T follicular helper cell (primary cell): Measurements from ENCODE around the gene ABT1.
A peak's percentile ranks its signal among the peaks of the same experiment; 100 is the strongest.
"Not testable (repeated sequence)": the region's sequence is repeated elsewhere in the genome, so short reads cannot be mapped to it uniquely, and the experiment has no call there.

Experiments used
- DNase-seq: peaks from one replicate; pipeline ENCODE4 v3.0.0-alpha.2; 2020; ENCODE audit warnings: low read depth
- total RNA-seq, 2 experiments: gene quantifications; one replicate each; lab custom pipeline; 2026; lab: John Stamatoyannopoulos, UW

ABT1 gene
- 79.6 to 97.0 reads per million in 2 experiments for total RNA-seq

GRCh38 chr6:26596579-26597388, at the start of gene ABT1:
Gene ABT1 (plus strand): TSS chr6:26596953. CDS start chr6:26596983, 30 bp downstream.
- peak; percentile 95 for DNase-seq

GRCh38 chr6:26547363-26547762, 49.4 kb upstream of the ABT1 start:
- not testable (repeated sequence) for DNase-seq

- DNase-seq: peak; percentile 27
Observed at GRCh38 chr6:26550250-26550993, 46.3 kb upstream of the ABT1 start.

GRCh38 chr6:26552205-26552604, 44.5 kb upstream of the ABT1 start:
- no peak for DNase-seq

GRCh38 chr6:26552640-26553188, 44.0 kb upstream of the ABT1 start:
- DNase-seq: no peak

GRCh38 chr6:26553264-26553634, 43.5 kb upstream of the ABT1 start:
- peak; percentile 53 for DNase-seq

- DNase-seq: peak; percentile 56
Observed at GRCh38 chr6:26553635-26554446, 42.9 kb upstream of the ABT1 start.

GRCh38 chr6:26554447-26554696, 42.4 kb upstream of the ABT1 start:
- no peak for DNase-seq

GRCh38 chr6:26554697-26555504, 41.9 kb upstream of the ABT1 start:
- DNase-seq: peak; percentile 44

GRCh38 chr6:26555505-26556262, 41.1 kb upstream of the ABT1 start:
- no peak for DNase-seq

GRCh38 chr6:26556263-26557070, 40.3 kb upstream of the ABT1 start:
- DNase-seq: no peak

GRCh38 chr6:26561533-26562466, 35.0 kb upstream of the ABT1 start:
- DNase-seq: no peak

- DNase-seq: no peak
Observed at GRCh38 chr6:26563488-26563887, 33.3 kb upstream of the ABT1 start.

GRCh38 chr6:26568601-26569432, 27.9 kb upstream of the ABT1 start:
- DNase-seq: peak; percentile 96

GRCh38 chr6:26569433-26569764, 27.4 kb upstream of the ABT1 start:
- no peak for DNase-seq

- no peak for DNase-seq
Observed at GRCh38 chr6:26570027-26570809, 26.5 kb upstream of the ABT1 start.
